ENCODE results near the gene STK32A.

Gene STK32A

GRCh38 chr5:147391781-147392180 is 157.0 kb downstream of the STK32A start:
- no peak for DNase-seq (ENCODE audit: low read depth)

DNA sequence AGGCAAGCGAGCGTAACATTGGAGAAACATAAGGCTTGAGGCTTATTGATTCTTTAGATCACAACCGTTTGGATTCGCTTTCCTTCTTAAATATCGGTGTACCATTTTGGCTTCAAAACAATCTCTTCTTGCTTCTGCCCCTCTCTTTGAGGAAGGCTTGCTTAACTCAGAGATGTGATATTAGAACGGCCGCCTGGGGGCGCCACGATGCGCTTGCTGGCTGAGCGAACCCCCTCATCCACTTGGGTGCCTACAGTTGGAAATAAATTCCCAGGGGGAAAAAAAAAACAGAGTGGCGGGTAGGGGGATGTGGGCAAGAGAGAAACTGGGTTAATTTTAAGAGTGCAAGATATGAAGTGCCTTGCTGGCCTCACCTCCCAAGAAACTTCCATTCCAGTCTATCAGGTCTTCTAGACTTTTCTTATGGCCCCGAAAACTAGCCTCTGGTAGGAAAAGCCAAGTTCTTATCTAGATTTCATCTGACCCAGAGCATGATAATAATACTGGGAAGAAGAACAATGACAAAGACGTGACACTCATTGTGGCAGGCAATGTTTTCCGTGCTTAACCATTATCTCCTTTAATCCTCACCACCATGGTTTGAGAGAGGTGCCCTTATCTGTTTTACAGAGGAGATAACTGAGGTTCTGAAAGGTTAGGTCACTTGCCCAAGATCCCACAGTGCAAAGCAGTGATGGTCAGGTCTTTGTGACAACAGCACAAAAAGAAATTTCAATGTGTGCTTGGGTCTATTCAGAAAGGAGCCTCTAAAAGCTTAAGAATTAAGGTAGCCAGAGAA is 159.2 kb downstream of the STK32A start:
- DNase-seq (ENCODE audit: low read depth): no peak

- DNase-seq (ENCODE audit: low read depth): no peak
Observed at GRCh38 chr5:147396070-147396823, 161.4 kb downstream of the STK32A start.

DNA sequence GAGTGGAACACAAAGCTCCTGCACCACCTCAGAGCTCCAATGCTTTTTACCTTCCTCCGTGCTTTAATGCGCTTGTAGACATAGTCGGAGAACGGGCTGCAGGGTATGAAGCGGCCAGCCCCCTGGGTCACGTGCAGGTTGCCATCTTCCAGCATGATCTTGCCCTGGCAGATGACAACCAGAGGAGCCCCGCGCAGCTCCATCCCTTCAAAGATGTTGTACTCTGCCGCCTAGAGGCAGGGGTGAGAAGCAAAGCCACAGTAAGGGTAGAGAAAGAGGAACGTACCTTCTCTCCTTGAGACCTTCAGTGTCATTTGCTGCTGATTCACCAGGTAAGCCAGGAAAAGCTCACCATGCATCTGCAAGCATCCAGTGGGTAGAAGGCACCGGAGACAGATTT is 162.8 kb downstream of the STK32A start:
- no peak for DNase-seq (ENCODE audit: low read depth)

- DNase-seq (ENCODE audit: low read depth): no peak
Observed at GRCh38 chr5:147398860-147399259, 164.0 kb downstream of the STK32A start.

DNA sequence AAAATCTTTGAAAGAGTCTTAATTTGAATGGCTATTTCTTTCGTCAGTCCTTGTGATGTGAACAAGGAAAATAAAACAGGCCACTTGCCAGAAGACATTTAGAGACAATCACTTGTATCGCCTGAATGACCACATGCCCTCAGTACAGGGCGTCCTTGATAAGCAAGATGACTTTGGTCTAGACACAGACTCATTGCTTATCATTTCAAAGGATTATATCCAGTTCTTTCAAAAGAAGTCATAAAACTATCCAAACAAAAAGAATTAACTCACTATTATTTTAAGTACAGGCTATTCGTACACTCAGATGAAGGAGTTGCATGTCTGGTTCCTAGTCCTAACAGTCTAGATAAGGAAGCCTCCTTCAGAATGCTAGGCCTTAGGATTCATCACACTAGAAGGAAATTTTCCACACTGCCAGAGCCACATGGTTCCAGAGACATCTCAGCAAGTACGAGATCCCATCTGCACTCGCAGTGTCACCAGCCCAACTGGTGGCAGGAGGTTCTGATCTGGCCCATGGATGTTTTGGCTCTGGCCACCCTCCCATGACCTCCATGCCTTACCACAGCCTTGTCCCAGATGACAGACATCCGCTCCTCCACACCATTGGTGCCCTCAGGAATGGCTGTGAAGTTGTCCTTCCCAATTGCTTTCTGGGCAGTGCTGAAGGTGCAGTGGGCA is 165.4 kb downstream of the STK32A start:
- no peak for DNase-seq (ENCODE audit: low read depth)

DNA sequence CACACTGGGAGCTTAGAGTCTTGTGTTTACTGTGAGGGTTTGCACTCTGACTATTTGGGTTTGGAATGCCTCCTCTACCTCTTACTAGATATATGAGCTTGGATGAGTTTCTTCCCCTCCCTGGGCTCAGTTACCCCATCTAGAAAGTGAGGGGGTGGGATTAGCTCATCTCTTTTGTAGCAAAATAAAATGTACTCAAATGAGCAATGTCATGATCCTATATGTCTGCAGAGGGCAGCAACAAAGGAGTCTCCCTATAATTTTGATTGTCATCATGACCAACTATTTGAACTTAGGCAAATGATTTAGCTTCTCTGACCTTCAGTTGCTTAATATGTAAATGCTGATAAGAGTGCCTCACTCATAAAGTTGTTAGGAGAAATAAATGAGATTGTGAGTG is 166.1 kb downstream of the STK32A start:
- no peak for DNase-seq (ENCODE audit: low read depth)

GRCh38 chr5:147403651-147404640 is 169.1 kb downstream of the STK32A start:
- no peak for DNase-seq (ENCODE audit: low read depth)

GRCh38 chr5:147404706-147405105 is 169.9 kb downstream of the STK32A start:
- DNase-seq (ENCODE audit: low read depth): no peak

- DNase-seq (ENCODE audit: low read depth): no peak
Observed at GRCh38 chr5:147406636-147407035, 171.8 kb downstream of the STK32A start.

GRCh38 chr5:147407094-147407681 is 172.4 kb downstream of the STK32A start:
- no peak for DNase-seq (ENCODE audit: low read depth)

- DNase-seq (ENCODE audit: low read depth): no peak
Observed at GRCh38 chr5:147408980-147409379, 174.2 kb downstream of the STK32A start.

DNA sequence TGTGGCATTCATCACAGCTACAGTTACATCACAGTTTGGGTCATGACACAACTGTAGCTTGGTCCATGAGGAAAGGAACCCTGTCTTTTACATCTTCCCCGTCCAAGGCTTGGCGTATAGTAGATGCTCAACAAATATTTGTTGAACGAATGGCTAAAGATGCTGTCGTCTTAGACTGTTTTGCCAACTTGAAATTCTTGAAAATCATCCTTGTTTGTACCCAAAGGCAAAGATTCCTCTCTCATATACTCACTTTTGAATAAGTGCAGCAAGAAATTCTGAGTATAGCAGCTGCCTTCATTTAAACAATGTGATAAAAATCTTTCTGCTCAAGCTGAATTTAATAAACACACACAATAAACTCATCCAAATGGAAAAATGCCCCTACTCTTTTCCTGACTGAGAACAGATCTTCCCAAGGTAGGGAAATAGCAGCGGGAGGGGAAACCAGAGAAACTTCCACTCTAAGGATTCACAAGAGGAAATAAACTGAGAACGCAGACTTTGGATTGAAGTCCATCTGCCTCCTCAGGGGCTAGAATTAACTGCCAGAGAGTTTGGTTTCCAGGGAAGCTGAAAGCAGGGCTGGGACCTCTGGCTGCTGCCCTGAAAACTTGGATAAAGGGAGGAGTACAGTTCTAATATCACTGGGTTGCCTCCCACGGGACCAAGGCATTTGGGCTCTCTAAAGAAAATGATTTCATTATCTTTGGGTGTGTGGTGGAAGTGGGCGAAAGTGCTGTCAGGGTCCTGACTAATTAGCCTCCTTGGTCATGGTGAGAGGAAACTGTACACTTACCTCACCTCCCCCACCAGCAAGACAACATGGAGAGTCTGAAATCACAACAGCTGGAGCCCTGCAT is 175.9 kb downstream of the STK32A start:
- no peak for DNase-seq (ENCODE audit: low read depth)

GRCh38 chr5:147411359-147412319 is 176.8 kb downstream of the STK32A start:
- DNase-seq (ENCODE audit: low read depth): no peak

DNA sequence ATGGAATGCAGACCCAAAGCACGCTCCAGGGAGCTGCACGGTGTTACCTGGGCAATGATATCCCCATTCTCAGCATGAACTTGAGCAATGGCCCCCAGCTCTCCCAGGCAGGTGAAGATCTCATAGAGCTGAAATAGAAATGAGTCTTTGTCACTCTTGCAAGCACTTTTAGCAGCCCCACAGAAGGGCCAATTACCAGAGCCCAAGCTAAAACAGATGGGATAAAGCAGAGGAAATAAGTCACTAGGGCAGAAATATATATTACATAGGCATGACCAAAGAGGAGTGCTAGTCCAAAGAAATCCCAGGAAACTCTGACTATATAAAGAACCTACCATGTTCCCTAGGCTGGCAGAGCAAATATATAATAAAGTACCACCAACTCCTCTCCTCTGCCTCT is 177.7 kb downstream of the STK32A start:
- DNase-seq (ENCODE audit: low read depth): no peak

DNA sequence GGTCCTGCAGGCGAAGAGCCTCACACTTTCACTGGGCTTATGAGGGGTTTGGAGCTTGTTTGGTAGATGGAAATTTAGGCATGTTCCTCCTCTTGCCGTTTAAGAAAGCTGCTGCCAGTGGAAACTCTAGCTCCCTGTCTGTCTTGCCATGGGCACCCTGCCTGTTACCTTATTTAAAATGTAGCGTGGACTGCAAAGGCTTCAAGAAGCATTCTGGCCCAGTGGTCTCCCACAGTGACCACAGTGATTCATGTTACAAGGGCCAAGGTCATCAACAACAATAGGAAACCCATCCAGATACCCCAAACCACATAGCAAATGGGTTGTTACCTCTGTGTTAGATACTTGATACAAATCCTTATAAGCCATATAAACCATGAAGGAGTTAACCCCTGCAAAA is 178.4 kb downstream of the STK32A start:
- DNase-seq (ENCODE audit: low read depth): no peak

DNA sequence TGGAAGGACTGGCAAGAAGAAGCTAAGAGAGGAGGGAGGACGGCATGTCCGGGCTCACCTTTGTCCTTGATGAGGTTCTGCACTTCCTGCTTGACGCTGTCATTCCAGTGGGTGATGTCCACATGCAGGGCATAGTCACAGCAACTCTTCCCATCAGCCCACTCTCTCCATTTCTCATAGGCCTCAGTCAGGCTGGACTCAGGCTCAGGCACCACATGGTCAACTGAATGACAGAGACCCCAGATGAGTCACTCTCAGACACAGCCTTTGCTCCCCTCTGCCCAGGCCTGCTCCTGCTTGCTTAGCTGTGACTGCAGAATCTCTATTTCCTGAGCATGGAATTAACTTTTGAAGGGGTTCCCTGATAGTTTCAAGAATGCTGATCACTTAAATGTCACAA is 180.8 kb downstream of the STK32A start:
- no peak for DNase-seq (ENCODE audit: low read depth)

DNA sequence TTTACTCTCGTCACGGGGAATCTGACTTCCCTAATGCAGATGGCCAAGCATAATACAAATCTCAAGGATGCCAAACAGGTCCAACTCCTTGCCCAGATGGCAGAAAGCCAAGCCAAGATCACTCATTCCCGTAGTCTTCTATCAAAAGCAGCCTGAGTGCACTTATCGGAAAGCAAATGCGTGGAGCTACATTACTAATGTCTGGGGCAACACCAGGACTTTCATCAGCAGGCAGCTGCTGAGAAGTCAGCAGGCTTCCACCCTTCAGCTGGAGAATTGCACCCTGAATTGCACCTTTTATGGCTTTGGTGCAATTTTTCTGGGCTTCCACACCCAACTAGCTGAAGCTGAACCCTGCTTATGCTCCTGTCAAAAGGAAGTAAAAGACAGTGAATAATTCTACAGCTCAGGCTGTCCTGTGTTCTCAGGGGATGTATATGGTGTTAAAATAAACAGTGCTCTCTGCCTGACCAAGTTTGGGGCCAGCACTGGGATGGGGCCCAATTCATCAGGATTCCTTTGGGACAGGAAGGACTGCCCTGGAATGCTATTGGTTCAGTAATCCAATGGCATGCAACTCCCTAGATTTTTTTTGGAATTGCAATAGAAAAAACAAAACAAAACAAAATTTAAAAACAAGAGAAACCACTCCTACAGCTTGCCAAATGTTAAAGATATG is 182.4 kb downstream of the STK32A start:
- DNase-seq (ENCODE audit: low read depth): no peak

DNA sequence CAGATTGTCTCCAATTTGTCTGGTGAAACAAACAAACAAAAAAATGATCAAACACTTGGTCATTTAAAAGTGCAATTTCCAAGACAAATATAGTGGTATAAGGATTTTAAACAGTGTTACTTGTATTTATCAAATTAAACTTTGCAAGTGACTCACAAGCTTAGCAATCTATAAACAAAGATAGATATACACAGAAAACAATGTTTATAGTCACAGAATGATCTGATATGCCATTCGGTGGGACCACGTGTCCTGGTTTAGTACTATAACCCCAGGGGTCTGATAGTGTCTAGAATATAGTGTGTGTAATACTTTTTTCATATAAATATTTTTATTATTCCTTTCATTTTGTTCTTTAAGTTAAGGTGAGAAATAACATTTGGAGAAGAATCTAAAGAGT is 183.8 kb downstream of the STK32A start:
- DNase-seq (ENCODE audit: low read depth): no peak
